Ovary (tissue), 3 donors: ENCODE data around the gene CTCFL.

ENCODE experiments used
- POLR2A ChIP-seq: fragments of 450-650 bp; IDR thresholded peaks from one replicate; pipeline ENCODE4 v1.6.1; 2017; ENCODE audit warnings: antibody characterized with exemption, mild to moderate bottlenecking, moderate library complexity
- TF ChIP-seq, protein P1 (sequence below), 3 donors: fragments of 450-650 bp in 2 of 3; fragments of 200-600 bp in 1 of 3; IDR thresholded peaks; one replicate each; pipeline versions ENCODE4 v1.5.1 to v1.8.0; 2016 to 2022; ENCODE audit warnings: antibody characterized with exemption in 3 of 3, mild to moderate bottlenecking in 1 of 3
- donor health status: DM: no; HTN: no; CAD: no.

DNA sequence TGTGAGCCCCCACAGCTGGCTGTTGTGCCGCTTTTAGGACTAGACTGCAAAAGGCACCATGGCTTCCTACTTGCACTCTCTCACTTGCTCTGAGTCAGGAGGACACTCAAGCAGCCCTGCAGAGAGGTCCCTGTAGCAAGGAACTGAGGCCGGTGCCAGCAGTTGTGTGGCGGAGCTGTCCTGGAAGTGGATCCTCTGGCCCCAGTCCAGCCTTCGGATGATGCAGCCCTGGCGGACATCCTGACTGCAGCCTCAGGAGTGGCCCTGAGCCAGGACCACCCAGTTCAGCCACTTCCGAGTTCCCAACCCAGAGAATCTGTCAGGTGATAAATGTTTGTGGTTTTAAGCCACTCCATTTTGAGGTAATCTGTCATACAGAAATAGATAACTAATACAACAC, 17.5 kb downstream of the CTCFL start:
- TF ChIP-seq POLR2A: no peak
- TF ChIP-seq, protein P1, sequence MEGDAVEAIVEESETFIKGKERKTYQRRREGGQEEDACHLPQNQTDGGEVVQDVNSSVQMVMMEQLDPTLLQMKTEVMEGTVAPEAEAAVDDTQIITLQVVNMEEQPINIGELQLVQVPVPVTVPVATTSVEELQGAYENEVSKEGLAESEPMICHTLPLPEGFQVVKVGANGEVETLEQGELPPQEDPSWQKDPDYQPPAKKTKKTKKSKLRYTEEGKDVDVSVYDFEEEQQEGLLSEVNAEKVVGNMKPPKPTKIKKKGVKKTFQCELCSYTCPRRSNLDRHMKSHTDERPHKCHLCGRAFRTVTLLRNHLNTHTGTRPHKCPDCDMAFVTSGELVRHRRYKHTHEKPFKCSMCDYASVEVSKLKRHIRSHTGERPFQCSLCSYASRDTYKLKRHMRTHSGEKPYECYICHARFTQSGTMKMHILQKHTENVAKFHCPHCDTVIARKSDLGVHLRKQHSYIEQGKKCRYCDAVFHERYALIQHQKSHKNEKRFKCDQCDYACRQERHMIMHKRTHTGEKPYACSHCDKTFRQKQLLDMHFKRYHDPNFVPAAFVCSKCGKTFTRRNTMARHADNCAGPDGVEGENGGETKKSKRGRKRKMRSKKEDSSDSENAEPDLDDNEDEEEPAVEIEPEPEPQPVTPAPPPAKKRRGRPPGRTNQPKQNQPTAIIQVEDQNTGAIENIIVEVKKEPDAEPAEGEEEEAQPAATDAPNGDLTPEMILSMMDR (IDR thresholded peaks at IDR 0.05): no peak
